Neural cell (in vitro differentiated cells): ENCODE results near the gene PDE1C. TPM values are rescaled to one million over a fixed set of nuclear protein-coding genes. Genes with fewer than 3 reads are reported as not detected.
A peak's percentile ranks its signal among the peaks of the same experiment; 100 is the strongest.

ENCODE experiments used
- H2AFZ ChIP-seq: fragments of 200-600, 300-800 bp; sonication (generic), shearing (Covaris generic); 2 replicates; pipeline ENCODE4 v1.6.0; 2014; ENCODE audit warnings: low read depth, mild to moderate bottlenecking, antibody characterized with exemption, low read length, moderate library complexity
- H3F3A ChIP-seq: fragments of 200-600 bp; shearing (Covaris generic); 2 replicates; pipeline ENCODE4 v1.6.1; 2016; ENCODE audit warnings: mild to moderate bottlenecking, moderate library complexity, mixed read lengths, antibody characterized with exemption, low read length; ENCODE audit not compliant: insufficient read depth, poor library complexity, severe bottlenecking
- H3K27ac ChIP-seq: fragments of 200-600, 300-800 bp; sonication (generic), shearing (Covaris generic); 2 replicates; pipeline ENCODE4 v1.5.1; 2014; ENCODE audit warnings: mild to moderate bottlenecking, low read length, moderate library complexity
- H3K27me3 ChIP-seq: fragments of 300-800, 200-600 bp; sonication (generic), shearing (Covaris generic); 2 replicates; pipeline ENCODE4 v1.6.0; 2014; ENCODE audit warnings: mild to moderate bottlenecking, low read depth, low read length, moderate library complexity; ENCODE audit not compliant: insufficient read depth
- H3K36me3 ChIP-seq: fragments of 300-800, 200-600 bp; sonication (generic), shearing (Covaris generic); 2 replicates; pipeline ENCODE4 v1.5.1; 2014; ENCODE audit warnings: mild to moderate bottlenecking, antibody characterized with exemption, low read length, moderate library complexity; ENCODE audit not compliant: insufficient read depth
- H3K4me2 ChIP-seq: fragments of 300-800, 200-600 bp; sonication (generic), shearing (Covaris generic); 2 replicates; pipeline ENCODE4 v1.6.0; 2014; ENCODE audit warnings: mild to moderate bottlenecking, low read length
- H3K4me3 ChIP-seq: fragments of 300-800, 200-600 bp; sonication (generic), shearing (Covaris generic); 2 replicates; pipeline ENCODE4 v1.5.1; 2014; ENCODE audit warnings: mild to moderate bottlenecking, low read length, moderate library complexity
- H3K79me2 ChIP-seq: fragments of 200-600 bp; shearing (Covaris generic); replicated peaks from 2 replicates; pipeline ENCODE4 v1.6.0; 2014; ENCODE audit warnings: mild to moderate bottlenecking, low read length, moderate library complexity; ENCODE audit not compliant: insufficient read depth
- H3K9ac ChIP-seq: fragments of 300-800, 200-600 bp; sonication (generic), shearing (Covaris generic); 2 replicates; pipeline ENCODE4 v1.6.1; 2016; ENCODE audit warnings: mild to moderate bottlenecking, low read length, mixed read lengths
- H3K9me2 ChIP-seq: fragments of 200-600 bp; shearing (Covaris generic); 2 replicates; pipeline ENCODE4 v1.6.1; 2016; ENCODE audit warnings: mild to moderate bottlenecking, low read length, mixed read lengths; ENCODE audit not compliant: insufficient read depth
- H3K9me3 ChIP-seq: fragments of 200-600, 300-800 bp; sonication (generic), shearing (Covaris generic); 2 replicates; pipeline ENCODE4 v1.6.1; 2016; ENCODE audit warnings: mild to moderate bottlenecking, mixed run types, low read length, moderate library complexity, mixed read lengths
- H4K20me1 ChIP-seq: fragments of 200-600 bp; shearing (Covaris generic); 2 replicates; pipeline ENCODE4 v1.6.1; 2016; ENCODE audit warnings: mild to moderate bottlenecking, mixed run types; ENCODE audit not compliant: insufficient read depth
- CTCF ChIP-seq: fragments of 450-650 bp; IDR thresholded peaks from 2 replicates; pipeline ENCODE4 v1.5.1; 2014; ENCODE audit warnings: antibody characterized with exemption, mild to moderate bottlenecking, moderate library complexity; ENCODE audit not compliant: poor library complexity, severe bottlenecking
- EP300 ChIP-seq: fragments of 450-650 bp; conservative IDR thresholded peaks from 2 replicates; pipeline ENCODE4 v1.6.1; 2014; ENCODE audit warnings: antibody characterized with exemption, mild to moderate bottlenecking, moderate library complexity; ENCODE audit not compliant: poor library complexity, severe bottlenecking
- EZH2 ChIP-seq: fragments of 200-600, 300-800 bp; shearing (Covaris generic), sonication (generic); IDR thresholded peaks from 2 replicates; pipeline ENCODE4 v1.6.1; 2014; ENCODE audit warnings: antibody characterized with exemption, low read length, borderline replicate concordance, mild to moderate bottlenecking; ENCODE audit not compliant: insufficient read depth, poor library complexity, severe bottlenecking
- MXI1 ChIP-seq: fragments of 450-650 bp; conservative IDR thresholded peaks from 2 replicates; pipeline ENCODE4 v1.6.1; 2014; ENCODE audit warnings: antibody characterized with exemption, mild to moderate bottlenecking; ENCODE audit not compliant: poor library complexity, severe bottlenecking
- POLR2AphosphoS5 ChIP-seq: IDR thresholded peaks from 2 replicates; pipeline ENCODE4 v1.6.1; 2012
- RAD21 ChIP-seq: fragments of 450-650 bp; conservative IDR thresholded peaks from 2 replicates; pipeline ENCODE4 v1.6.1; 2014; ENCODE audit warnings: antibody characterized with exemption, mild to moderate bottlenecking, moderate library complexity
- REST ChIP-seq: IDR thresholded peaks from 2 replicates; pipeline ENCODE4 v1.6.1; 2012; ENCODE audit warnings: borderline replicate concordance
- SMC3 ChIP-seq: fragments of 450-650 bp; conservative IDR thresholded peaks from 2 replicates; pipeline ENCODE4 v1.6.1; 2014; ENCODE audit warnings: antibody characterized with exemption, mild to moderate bottlenecking, moderate library complexity; ENCODE audit not compliant: poor library complexity
- TAF1 ChIP-seq: IDR thresholded peaks from 2 replicates; pipeline ENCODE4 v1.6.1; 2012; ENCODE audit warnings: low read depth
- polyA plus RNA-seq: library from polyadenylated mRNA; depleted of rRNA; stranded (reverse); fragments of >200 nt; gene quantifications from 2 replicates; pipeline ENCODE4 v1.2.3, GENCODE V29; 2014

The PDE1C gene
- polyA plus RNA-seq, 1 donor from 2014 or later, result 6.6 TPM

- Histone ChIP-seq H3K36me3 (no peaks in the 10 kb centered on the region), H3K27me3 (no peaks in the 10 kb centered on the region), H3K27ac (no peak overlapping the region), H2AFZ (no peak overlapping the region), H3K4me2 (no peak overlapping the region), H3K79me2 (no peaks in the 10 kb centered on the region), H3K9me2 (no peaks in the 10 kb centered on the region), H3K4me3 (no peak overlapping the region), H3K9me3 (no peaks in the 10 kb centered on the region), H3F3A (no peaks in the 10 kb centered on the region), H3K9ac (no peak overlapping the region), H4K20me1 (no peaks in the 10 kb centered on the region)
- TF ChIP-seq RAD21 (no peak), EZH2 (no peak), TAF1 (no peak), CTCF (no peak), POLR2AphosphoS5 (no peak), EP300 (no peak), REST (no peak), SMC3 (no peak), MXI1 (no peak)
Observed at GRCh38 chr7:31716355-31716754, 353.9 kb downstream of the PDE1C start.

GRCh38 chr7:31710171-31710570 lies 360.0 kb downstream of the PDE1C start:
- Histone ChIP-seq H3K27me3 (no peaks in the 10 kb centered on the region), H3K9me3 (no peaks in the 10 kb centered on the region), H4K20me1 (no peaks in the 10 kb centered on the region), H3K27ac (peak overlapping the region; percentile 31), H3K4me2 (no peak overlapping the region), H3K4me3 (no peak overlapping the region), H3K9me2 (no peaks in the 10 kb centered on the region), H2AFZ (no peak overlapping the region), H3F3A (no peaks in the 10 kb centered on the region), H3K9ac (no peak overlapping the region), H3K36me3 (no peaks in the 10 kb centered on the region), H3K79me2 (no peaks in the 10 kb centered on the region)
- TF ChIP-seq EP300 (peak; percentile 27), TAF1 (no peak), REST (peak; percentile 41)
